Smooth muscle cell (in vitro differentiated cells): ENCODE measurements around the gene TTC27. TPM values are rescaled to one million over a fixed set of nuclear protein-coding genes. Genes with fewer than 3 reads are reported as not detected.
A peak's percentile ranks its signal among the peaks of the same experiment; 100 is the strongest.

Source experiments
- DNase-seq: peaks from one replicate; lab custom pipeline; 2025; ENCODE audit not compliant: unreplicated experiment; lab: John Stamatoyannopoulos, UW
- H2AFZ ChIP-seq: fragments of 200-600 bp; sonication (generic); 2 replicates; pipeline ENCODE4 v1.6.0; 2016; ENCODE audit warnings: antibody characterized with exemption, low read depth, mild to moderate bottlenecking
- H3F3A ChIP-seq: fragments of 200-600 bp; sonication (generic); 2 replicates; pipeline ENCODE4 v1.6.0; 2017; ENCODE audit warnings: antibody characterized with exemption, low read depth
- H3K27ac ChIP-seq: fragments of 200-600 bp; sonication (generic); 2 replicates; pipeline ENCODE4 v1.5.1; 2016; ENCODE audit warnings: low read depth, mild to moderate bottlenecking
- H3K27me3 ChIP-seq: fragments of 200-600 bp; sonication (generic); 2 replicates; pipeline ENCODE4 v1.6.1; 2016; ENCODE audit warnings: low read depth, mild to moderate bottlenecking
- H3K36me3 ChIP-seq: fragments of 200-600 bp; sonication (generic); 2 replicates; pipeline ENCODE4 v1.5.1; 2016; ENCODE audit warnings: low read depth
- H3K4me1 ChIP-seq: fragments of 200-600 bp; sonication (generic); 2 replicates; pipeline ENCODE4 v1.5.1; 2016; ENCODE audit warnings: low read depth
- H3K4me2 ChIP-seq: fragments of 200-600 bp; sonication (generic); 2 replicates; pipeline ENCODE4 v1.6.0; 2016; ENCODE audit warnings: mild to moderate bottlenecking
- H3K4me3 ChIP-seq: fragments of 200-600 bp; sonication (generic); 2 replicates; pipeline ENCODE4 v1.5.1; 2016; ENCODE audit warnings: mild to moderate bottlenecking
- H3K79me2 ChIP-seq: fragments of 200-600 bp; sonication (generic); 2 replicates; pipeline ENCODE4 v1.6.0; 2016; ENCODE audit warnings: low read depth, mild to moderate bottlenecking
- H3K9ac ChIP-seq: fragments of 200-600 bp; sonication (generic); 2 replicates; pipeline ENCODE4 v1.6.0; 2016; ENCODE audit warnings: low read depth
- H3K9me3 ChIP-seq: fragments of 200-600 bp; sonication (generic); replicated peaks from 2 replicates; pipeline ENCODE4 v1.5.1; 2016; ENCODE audit warnings: low read depth
- H4K20me1 ChIP-seq: fragments of 200-600 bp; sonication (generic); 2 replicates; pipeline ENCODE4 v1.6.0; 2016; ENCODE audit warnings: low read depth
- WGBS: methylation state at CpG from one replicate; pipeline ENCODE4 v1.1.7; 2016; ENCODE audit warnings: low lambda C conversion rate; 5-methylcytosine and 5-hydroxymethylcytosine counted together
- polyA plus RNA-seq: library from polyadenylated mRNA; unstranded; fragments of >200 nt; fragmentation: Nextera tagmentation; extraction: Ambion mirVana; gene quantifications from 2 replicates; pipeline ENCODE4 v1.2.1, GENCODE V29; 2016
- total RNA-seq: library from RNA; depleted of rRNA; stranded (reverse); fragments of >200 nt; gene quantifications from 2 replicates; pipeline ENCODE4 v1.2.3, GENCODE V29; 2014
- TF ChIP-seq, protein P1 (sequence below): fragments of 200-600 bp; sonication (generic); IDR thresholded peaks from 2 replicates; pipeline ENCODE4 v1.5.1; 2017; ENCODE audit warnings: borderline replicate concordance, mild to moderate bottlenecking, antibody characterized with exemption; ENCODE audit not compliant: insufficient read depth, poor library complexity, severe bottlenecking

Gene TTC27
- total and polyA plus RNA-seq, 2 experiments from 2014 or later, result 9.2 to 12.1 TPM

DNA sequence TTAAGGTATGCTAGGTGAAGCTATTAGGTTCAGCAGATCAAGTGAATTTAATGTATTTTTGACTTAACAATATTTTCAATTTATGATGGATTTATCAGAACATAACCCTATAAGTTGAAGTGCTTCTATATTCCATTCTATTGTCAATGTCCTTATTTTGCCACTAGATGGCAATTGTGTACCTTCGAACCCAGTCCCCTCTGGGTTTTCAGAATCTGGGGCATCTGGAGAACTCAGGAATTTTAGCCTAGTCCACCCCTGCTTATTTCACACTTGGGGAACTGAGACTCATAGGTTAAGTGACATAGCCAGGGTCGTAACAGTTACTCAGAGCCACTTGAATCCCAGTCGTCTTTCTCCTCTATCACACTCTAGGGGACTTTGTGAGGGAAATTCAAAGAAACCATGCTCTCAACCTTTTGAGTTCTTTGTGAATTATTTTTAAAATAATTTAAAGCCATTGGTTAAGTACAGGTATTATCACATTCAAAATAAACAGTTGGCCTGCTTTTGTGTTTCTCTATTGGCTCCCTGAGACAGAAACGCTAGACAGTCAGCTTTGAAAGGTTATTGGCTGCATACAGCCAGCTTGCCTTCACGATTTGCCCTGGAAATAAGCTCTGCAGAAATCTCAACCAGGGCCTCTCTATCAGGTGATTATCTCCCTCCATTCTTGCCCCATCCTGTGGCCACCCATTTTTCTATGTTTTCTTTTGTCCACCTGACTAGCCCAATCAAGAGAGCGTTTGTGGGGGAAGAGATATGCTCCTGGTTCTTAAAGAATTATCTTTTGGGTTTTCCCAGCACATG lies 145.0 kb downstream of the TTC27 start:
- DNase-seq, result no peak
- H3K27ac ChIP-seq, result no peak overlapping the region
- no peaks in the 10 kb centered on the region for H3F3A ChIP-seq
- peak overlapping the region; percentile 47 for H3K4me2 ChIP-seq
- H3K4me3 ChIP-seq, result no peak overlapping the region
- no peaks in the 10 kb centered on the region for H3K27me3 ChIP-seq
- no peaks in the 10 kb centered on the region for H4K20me1 ChIP-seq
- H3K79me2 ChIP-seq, result no peaks in the 10 kb centered on the region
- no peaks in the 10 kb centered on the region for H3K36me3 ChIP-seq
- TF ChIP-seq, protein P1, sequence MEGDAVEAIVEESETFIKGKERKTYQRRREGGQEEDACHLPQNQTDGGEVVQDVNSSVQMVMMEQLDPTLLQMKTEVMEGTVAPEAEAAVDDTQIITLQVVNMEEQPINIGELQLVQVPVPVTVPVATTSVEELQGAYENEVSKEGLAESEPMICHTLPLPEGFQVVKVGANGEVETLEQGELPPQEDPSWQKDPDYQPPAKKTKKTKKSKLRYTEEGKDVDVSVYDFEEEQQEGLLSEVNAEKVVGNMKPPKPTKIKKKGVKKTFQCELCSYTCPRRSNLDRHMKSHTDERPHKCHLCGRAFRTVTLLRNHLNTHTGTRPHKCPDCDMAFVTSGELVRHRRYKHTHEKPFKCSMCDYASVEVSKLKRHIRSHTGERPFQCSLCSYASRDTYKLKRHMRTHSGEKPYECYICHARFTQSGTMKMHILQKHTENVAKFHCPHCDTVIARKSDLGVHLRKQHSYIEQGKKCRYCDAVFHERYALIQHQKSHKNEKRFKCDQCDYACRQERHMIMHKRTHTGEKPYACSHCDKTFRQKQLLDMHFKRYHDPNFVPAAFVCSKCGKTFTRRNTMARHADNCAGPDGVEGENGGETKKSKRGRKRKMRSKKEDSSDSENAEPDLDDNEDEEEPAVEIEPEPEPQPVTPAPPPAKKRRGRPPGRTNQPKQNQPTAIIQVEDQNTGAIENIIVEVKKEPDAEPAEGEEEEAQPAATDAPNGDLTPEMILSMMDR, result peak; percentile 88
- H3K4me1 ChIP-seq, result peaks cover 3% of the 10 kb centered on the region
- 26% methylated on average over 6 of the region's 6 CpGs for WGBS
- H3K9me3 ChIP-seq, result no peaks in the 10 kb centered on the region
- H2AFZ ChIP-seq, result no peak overlapping the region
- no peak overlapping the region for H3K9ac ChIP-seq

- 60% methylated on average over 5 of the region's 5 CpGs for WGBS
- no peak overlapping the region for H3K4me3 ChIP-seq
- H3K27me3 ChIP-seq, result no peaks in the 10 kb centered on the region
- H3K27ac ChIP-seq, result no peak overlapping the region
- H4K20me1 ChIP-seq, result no peaks in the 10 kb centered on the region
- no peak for DNase-seq
- TF ChIP-seq, protein P1, result no peak
- H3K9me3 ChIP-seq, result no peaks in the 10 kb centered on the region
- H3K79me2 ChIP-seq, result no peaks in the 10 kb centered on the region
- no peaks in the 10 kb centered on the region for H3F3A ChIP-seq
- no peaks in the 10 kb centered on the region for H3K36me3 ChIP-seq
- H3K4me2 ChIP-seq, result no peak overlapping the region
- no peak overlapping the region for H3K9ac ChIP-seq
- no peak overlapping the region for H2AFZ ChIP-seq
- H3K4me1 ChIP-seq, result peaks cover 3% of the 10 kb centered on the region
Measured at GRCh38 chr2:32773448-32773808, 145.6 kb downstream of the TTC27 start.

GRCh38 chr2:32775954-32776353 lies 148.1 kb downstream of the TTC27 start:
- WGBS, result 34% methylated on average over 1 of the region's 1 CpG
- no peak overlapping the region for H3K4me3 ChIP-seq
- H3K36me3 ChIP-seq, result peaks cover 6% of the 10 kb centered on the region
- peaks cover 2% of the 10 kb centered on the region for H3K9me3 ChIP-seq
- H3K4me2 ChIP-seq, result no peak overlapping the region
- no peaks in the 10 kb centered on the region for H3K79me2 ChIP-seq
- TF ChIP-seq, protein P1, result no peak
- H4K20me1 ChIP-seq, result no peaks in the 10 kb centered on the region
- no peak for DNase-seq
- no peak overlapping the region for H3K9ac ChIP-seq
- H3K27ac ChIP-seq, result no peak overlapping the region
- H3F3A ChIP-seq, result no peaks in the 10 kb centered on the region
- H3K4me1 ChIP-seq, result peaks cover 3% of the 10 kb centered on the region
- no peaks in the 10 kb centered on the region for H3K27me3 ChIP-seq
- H2AFZ ChIP-seq, result no peak overlapping the region

GRCh38 chr2:32777714-32778113 lies 149.9 kb downstream of the TTC27 start:
- no peak for DNase-seq
- H2AFZ ChIP-seq, result no peak overlapping the region
- peaks cover 11% of the 10 kb centered on the region for H3K36me3 ChIP-seq
- H3K27me3 ChIP-seq, result no peaks in the 10 kb centered on the region
- no peaks in the 10 kb centered on the region for H3K79me2 ChIP-seq
- no peak overlapping the region for H3K27ac ChIP-seq
- no peak overlapping the region for H3K4me2 ChIP-seq
- TF ChIP-seq, protein P1, result no peak
- WGBS, result 99% methylated on average over 6 of the region's 6 CpGs
- H3K9ac ChIP-seq, result no peak overlapping the region
- H3F3A ChIP-seq, result peaks cover under 1% of the 10 kb centered on the region
- H4K20me1 ChIP-seq, result no peaks in the 10 kb centered on the region
- peaks cover 3% of the 10 kb centered on the region for H3K4me1 ChIP-seq
- no peak overlapping the region for H3K4me3 ChIP-seq
- H3K9me3 ChIP-seq, result peaks cover 7% of the 10 kb centered on the region
